Measurements from ENCODE around the gene CARM1. TPM values are rescaled to one million over a fixed set of nuclear protein-coding genes. Genes with fewer than 3 reads are reported as not detected.

CARM1 gene
- total and polyA plus RNA-seq, 2 donors (not counting 1 experiment from before 2014, with no cell fraction given) = 24.8 to 41.9 TPM

DNA sequence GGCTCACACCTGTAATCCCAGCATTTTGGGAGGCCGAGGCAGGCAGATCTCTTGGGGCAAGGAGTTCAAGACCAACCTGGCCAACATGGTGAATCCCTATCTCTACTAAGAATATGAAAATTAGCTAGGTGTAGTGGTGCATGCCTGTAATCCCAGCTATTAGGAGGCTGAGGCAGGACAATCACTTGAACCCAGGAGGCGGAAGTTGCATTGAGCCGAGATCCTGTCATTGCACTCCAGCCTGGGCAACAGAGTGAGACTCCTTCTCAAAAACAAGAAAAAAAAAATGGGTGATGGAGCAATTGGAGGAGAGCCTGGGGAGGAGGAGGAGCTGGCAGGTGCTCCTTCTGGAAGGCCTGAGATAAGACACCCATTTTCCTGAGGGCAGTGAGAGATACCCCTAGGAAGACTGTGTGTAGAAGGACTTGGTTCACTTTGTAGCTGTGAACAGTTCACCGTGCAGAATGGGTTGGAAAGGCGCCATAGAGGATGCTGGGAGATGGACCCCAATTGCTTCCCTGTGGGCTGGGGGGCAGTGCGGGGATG, 8.7 kb upstream of the CARM1 start:
- TF ChIP-seq EZH2 (IDR thresholded peaks at IDR 0.05; ENCODE audit: low read length, missing control alignments) = no peak
- TF ChIP-seq CTCF (conservative IDR thresholded peaks at IDR 0.05 in 1 of 2, IDR thresholded peaks at IDR 0.05 in 1 of 2; ENCODE audit: low read depth in 1 of 2, low read length in 2 of 2) = no peak
- H2AFZ ChIP-seq (ENCODE audit: low read length) = no peak overlapping the region
- H3K36me3 ChIP-seq (ENCODE audit: control insufficient read depth, insufficient read depth, low read length) = no peaks in the 10 kb centered on the region
- no peak for DNase-seq (ENCODE audit: low read depth in 2 of 2)
- no peaks in the 10 kb centered on the region for H3K27me3 ChIP-seq (ENCODE audit: control insufficient read depth, insufficient read depth, low read length)
- H3K79me2 ChIP-seq (ENCODE audit: control insufficient read depth, insufficient read depth, low read length) = no peaks in the 10 kb centered on the region
- H3K4me3 ChIP-seq (replicated peaks in 1 of 4; ENCODE audit: control extremely low read depth in 1 of 4, insufficient read depth in 1 of 4, low read depth in 3 of 4, low read length in 4 of 4) = no peak overlapping the region
- no peaks in the 10 kb centered on the region for H3K9me3 ChIP-seq (ENCODE audit: control insufficient read depth, insufficient read depth, low read depth, low read length)
- H3K9ac ChIP-seq (ENCODE audit: insufficient read depth, low read length) = no peak overlapping the region
- no peaks in the 10 kb centered on the region for H3K4me1 ChIP-seq (ENCODE audit: control insufficient read depth, extremely low read depth, insufficient read depth, low read length)
- H3K4me2 ChIP-seq (ENCODE audit: extremely low read depth, insufficient read depth, low read length) = no peak overlapping the region
- no peaks in the 10 kb centered on the region for H4K20me1 ChIP-seq (ENCODE audit: control insufficient read depth, extremely low read depth, insufficient read depth, low read length)
- no peak overlapping the region for H3K27ac ChIP-seq (ENCODE audit: insufficient read depth, low read length)

GRCh38 chr19:10863107-10863717, 8.1 kb upstream of the CARM1 start:
- peak in 1 of 2 donors; percentile 58 for DNase-seq (ENCODE audit: low read depth in 2 of 2)
- TF ChIP-seq CTCF (conservative IDR thresholded peaks at IDR 0.05 in 1 of 2, IDR thresholded peaks at IDR 0.05 in 1 of 2; ENCODE audit: low read depth in 1 of 2, low read length in 2 of 2) (no peak), EZH2 (IDR thresholded peaks at IDR 0.05; ENCODE audit: low read length, missing control alignments) (no peak)
- no peaks in the 10 kb centered on the region for H3K4me1 ChIP-seq (ENCODE audit: control insufficient read depth, extremely low read depth, insufficient read depth, low read length)
- no peaks in the 10 kb centered on the region for H3K79me2 ChIP-seq (ENCODE audit: control insufficient read depth, insufficient read depth, low read length)
- no peaks in the 10 kb centered on the region for H3K36me3 ChIP-seq (ENCODE audit: control insufficient read depth, insufficient read depth, low read length)
- no peaks in the 10 kb centered on the region for H3K9me3 ChIP-seq (ENCODE audit: control insufficient read depth, insufficient read depth, low read depth, low read length)
- H2AFZ ChIP-seq (ENCODE audit: low read length) = no peak overlapping the region
- no peaks in the 10 kb centered on the region for H4K20me1 ChIP-seq (ENCODE audit: control insufficient read depth, extremely low read depth, insufficient read depth, low read length)
- no peak overlapping the region for H3K9ac ChIP-seq (ENCODE audit: insufficient read depth, low read length)
- no peak overlapping the region for H3K27ac ChIP-seq (ENCODE audit: insufficient read depth, low read length)
- H3K4me2 ChIP-seq (ENCODE audit: extremely low read depth, insufficient read depth, low read length) = no peak overlapping the region
- H3K27me3 ChIP-seq (ENCODE audit: control insufficient read depth, insufficient read depth, low read length) = no peaks in the 10 kb centered on the region
- H3K4me3 ChIP-seq (replicated peaks in 1 of 4; ENCODE audit: control extremely low read depth in 1 of 4, insufficient read depth in 1 of 4, low read depth in 3 of 4, low read length in 4 of 4) = no peak overlapping the region

DNA sequence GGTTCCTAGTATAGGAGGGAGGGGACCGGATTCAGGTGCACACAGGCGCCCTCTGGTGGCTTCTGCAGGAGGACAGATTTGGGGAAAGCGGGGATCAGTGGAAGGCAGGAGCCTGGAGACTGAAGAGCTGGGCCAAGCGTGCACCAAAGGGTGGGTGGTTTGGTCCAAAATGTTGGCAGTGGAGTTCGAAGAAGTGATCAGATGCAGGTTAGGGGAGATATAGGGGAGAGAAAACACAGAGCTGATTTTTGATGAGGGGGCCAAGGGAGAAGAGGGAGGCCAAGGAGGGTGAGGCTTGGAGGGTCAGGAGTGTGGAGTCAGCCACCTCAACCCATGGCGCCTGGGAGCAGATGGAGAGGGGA, 6.8 kb upstream of the CARM1 start:
- peak; percentile 57 to 79 for DNase-seq (ENCODE audit: low read depth in 2 of 2)
- no peaks in the 10 kb centered on the region for H3K27me3 ChIP-seq (ENCODE audit: control insufficient read depth, insufficient read depth, low read length)
- no peak overlapping the region for H3K27ac ChIP-seq (ENCODE audit: insufficient read depth, low read length)
- H3K4me2 ChIP-seq (ENCODE audit: extremely low read depth, insufficient read depth, low read length) = no peak overlapping the region
- no peaks in the 10 kb centered on the region for H3K36me3 ChIP-seq (ENCODE audit: control insufficient read depth, insufficient read depth, low read length)
- no peak overlapping the region for H3K4me3 ChIP-seq (replicated peaks in 1 of 4; ENCODE audit: control extremely low read depth in 1 of 4, insufficient read depth in 1 of 4, low read depth in 3 of 4, low read length in 4 of 4)
- peak overlapping the region; percentile 15 for H2AFZ ChIP-seq (ENCODE audit: low read length)
- H3K9ac ChIP-seq (ENCODE audit: insufficient read depth, low read length) = no peak overlapping the region
- no peaks in the 10 kb centered on the region for H4K20me1 ChIP-seq (ENCODE audit: control insufficient read depth, extremely low read depth, insufficient read depth, low read length)
- H3K79me2 ChIP-seq (ENCODE audit: control insufficient read depth, insufficient read depth, low read length) = no peaks in the 10 kb centered on the region
- TF ChIP-seq EZH2 (IDR thresholded peaks at IDR 0.05; ENCODE audit: low read length, missing control alignments) = no peak
- TF ChIP-seq CTCF (conservative IDR thresholded peaks at IDR 0.05 in 1 of 2, IDR thresholded peaks at IDR 0.05 in 1 of 2; ENCODE audit: low read depth in 1 of 2, low read length in 2 of 2) = peak; percentile 89 to 97
- H3K9me3 ChIP-seq (ENCODE audit: control insufficient read depth, insufficient read depth, low read depth, low read length) = no peaks in the 10 kb centered on the region
- H3K4me1 ChIP-seq (ENCODE audit: control insufficient read depth, extremely low read depth, insufficient read depth, low read length) = no peaks in the 10 kb centered on the region
